GM18507 (cell line): ENCODE measurements around the gene SART3.

Experiments used
- DNase-seq: peaks from one replicate; pipeline ENCODE4 v3.0.0; 2011; ENCODE audit warnings: low read depth; ENCODE audit not compliant: insufficient read length; ENCODE audit errors: extremely low spot score
- FAIRE-seq: peaks from 2 replicates; lab custom pipeline; 2011; peaks lifted over from hg19 to GRCh38; lab: Jason Lieb, UNC

Gene SART3

DNA sequence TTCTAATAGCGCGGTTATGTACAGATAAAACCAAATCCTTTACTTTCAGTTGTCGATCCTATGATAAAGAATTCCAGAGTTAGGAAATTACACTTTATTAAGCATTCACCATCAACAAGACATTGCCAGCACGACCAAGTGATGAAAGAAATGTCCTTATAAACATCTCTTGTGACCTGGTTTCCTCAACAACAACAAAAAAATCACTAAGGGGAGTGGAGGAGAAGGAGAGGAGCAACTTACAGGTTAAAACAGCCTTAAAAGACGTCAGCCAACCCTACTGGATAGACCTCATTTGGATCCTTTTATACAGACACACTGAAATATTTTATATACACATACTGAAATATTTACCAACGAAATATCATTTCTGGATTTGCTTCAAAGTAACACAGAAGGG, 22.8 kb downstream of the SART3 start:
- no peak for DNase-seq
- no peak for FAIRE-seq

DNA sequence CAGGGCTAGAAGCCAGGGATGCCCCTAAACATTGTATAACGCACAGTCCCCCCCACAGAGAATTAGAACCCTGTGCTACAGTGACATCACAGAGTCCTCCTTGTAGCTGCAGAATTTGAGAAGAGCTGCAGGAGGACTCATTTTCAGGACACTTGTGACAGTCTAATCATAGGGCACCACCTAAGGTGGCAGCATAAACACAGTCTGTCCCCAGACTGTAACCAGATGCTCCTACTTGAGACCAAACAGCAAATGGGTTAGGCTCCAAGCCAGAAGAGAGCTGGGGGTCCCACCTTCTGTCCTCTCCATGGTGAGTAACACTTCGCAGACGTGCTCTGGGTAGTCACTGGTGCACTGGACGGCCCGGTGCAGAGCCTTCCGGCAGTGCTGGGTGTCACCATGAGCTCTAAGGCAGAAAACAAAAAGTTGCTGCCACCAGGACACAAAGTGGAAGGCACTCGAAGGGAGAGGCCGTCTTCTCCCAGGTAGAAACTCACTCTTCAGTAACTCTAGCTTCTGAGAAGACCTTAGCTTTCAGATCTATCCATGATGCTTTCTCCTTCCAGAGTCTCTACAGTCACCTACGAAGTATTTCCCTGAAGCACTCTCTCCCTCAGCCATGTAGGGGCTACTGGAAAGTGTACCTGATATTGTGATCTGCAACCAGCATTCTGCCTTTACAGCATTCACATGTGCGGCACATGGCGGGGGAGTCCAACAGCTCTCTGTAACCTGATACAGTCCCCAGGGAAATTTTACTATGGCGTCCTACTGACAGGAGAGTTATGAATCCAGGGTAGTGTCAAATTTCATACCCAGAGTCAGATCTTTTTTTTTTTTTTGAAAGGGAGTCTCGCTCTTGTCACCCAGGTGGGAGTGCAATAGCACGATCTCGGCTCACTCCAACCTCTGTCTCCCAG, 28.8 kb downstream of the SART3 start:
- DNase-seq: no peak
- no peak for FAIRE-seq

DNA sequence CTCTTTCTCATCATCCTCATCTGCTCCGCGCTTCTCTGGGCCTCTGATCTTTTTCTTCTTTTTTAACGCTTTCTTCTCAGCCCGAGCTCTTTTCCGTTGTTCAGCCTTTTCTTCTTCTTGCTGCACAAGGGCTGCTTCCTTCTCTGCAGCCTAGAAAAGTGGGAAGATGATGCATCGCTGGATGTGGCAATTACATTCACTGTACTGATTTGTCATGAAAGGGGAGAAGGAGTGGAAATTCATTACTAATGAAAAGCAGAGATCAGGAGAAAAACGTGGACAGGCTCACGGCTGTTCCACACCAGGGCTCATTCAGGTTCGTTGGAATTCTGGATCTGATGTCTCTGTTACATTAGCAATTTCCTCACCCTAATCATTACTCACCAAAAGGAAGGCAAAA, 30.8 kb downstream of the SART3 start:
- DNase-seq (no peak), FAIRE-seq (no peak)

DNA sequence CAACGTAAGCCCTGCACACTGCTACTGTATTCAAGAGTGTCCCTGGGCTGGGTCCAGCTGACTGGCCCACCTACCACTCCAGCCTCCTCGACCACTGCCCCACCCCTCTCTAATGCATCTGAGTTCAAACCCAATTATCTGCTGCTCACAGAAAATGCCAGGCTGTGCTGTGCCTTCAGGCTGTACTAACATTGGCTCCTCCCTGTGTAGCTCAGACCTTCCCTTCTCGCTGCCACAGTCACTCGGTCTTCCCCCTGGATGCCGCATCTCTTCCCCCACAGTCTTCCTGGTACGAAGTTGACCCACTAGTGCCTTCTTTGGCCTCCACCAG, 33.8 kb downstream of the SART3 start:
- FAIRE-seq (no peak), DNase-seq (no peak)

DNA sequence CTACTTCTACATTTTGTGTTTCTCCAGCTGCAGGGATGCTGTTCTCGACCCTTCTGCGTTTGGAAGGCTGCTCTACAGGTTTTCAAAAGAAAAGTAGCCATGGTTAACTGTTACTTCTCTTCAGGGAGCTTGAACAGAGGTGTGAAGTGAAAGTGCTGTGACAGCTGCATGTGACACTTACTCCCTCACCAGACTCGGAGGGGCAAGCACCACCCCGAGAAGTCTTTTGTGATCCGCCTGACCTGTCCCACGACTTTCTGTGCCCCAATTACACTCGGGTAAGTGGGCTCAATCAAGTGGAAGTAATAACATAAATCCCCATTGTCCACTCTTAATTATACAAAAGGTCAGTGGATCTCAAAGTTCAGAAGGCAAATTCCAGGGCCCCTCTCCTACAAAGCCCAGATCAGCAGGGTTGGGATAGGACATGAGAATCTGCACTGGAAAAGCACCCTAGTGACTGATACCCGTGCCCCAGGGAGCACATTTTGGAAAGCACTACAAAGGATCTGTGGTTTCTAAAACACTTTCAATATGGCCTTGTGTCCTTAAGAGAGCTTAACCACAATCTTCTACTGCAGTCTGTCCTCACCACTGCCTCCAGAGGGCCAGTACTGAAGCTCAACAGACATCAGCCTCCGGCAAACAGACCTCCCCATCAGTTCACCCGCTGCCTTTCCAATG, 34.3 kb downstream of the SART3 start:
- DNase-seq (no peak), FAIRE-seq (no peak)

DNA sequence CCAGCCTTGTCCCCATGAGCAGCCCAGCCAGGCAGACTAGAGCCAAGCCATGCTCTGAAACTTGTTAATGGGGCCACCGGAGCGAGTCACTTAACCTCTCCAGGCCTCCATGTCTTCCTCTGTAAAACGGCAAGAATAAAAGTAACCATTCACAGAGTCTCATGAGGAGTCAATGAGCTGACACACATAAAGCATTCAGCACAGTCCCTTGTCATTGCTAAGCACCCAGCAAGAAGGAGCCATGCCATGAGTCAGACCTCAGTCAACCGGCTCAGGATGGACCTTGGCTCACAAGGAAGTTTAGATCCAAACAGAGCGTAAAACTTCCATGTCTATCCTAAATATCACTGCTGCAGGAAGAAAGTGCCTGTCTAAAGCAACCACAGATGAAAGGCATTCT, 35.3 kb downstream of the SART3 start:
- FAIRE-seq (no peak), DNase-seq (no peak)

DNA sequence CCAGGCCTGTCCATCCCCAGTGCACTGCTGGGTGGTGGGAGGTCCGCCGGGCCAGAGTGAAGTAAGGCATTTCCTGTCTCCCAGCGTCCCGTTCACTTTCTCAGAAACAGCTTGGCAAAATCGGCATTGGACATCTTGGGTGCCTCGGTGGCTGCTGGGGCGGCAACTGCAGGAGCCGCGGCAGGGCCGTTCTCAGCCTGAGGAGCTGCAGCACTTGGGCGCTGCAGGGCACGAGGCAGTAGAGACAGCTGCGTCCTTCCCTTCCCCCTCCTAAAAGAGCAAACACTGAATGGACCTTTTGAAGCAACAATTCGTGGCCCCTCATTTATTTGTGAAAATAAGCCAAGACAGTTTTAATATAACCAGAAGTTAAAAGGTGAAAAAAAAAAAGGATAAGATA, 37.6 kb downstream of the SART3 start:
- no peak for DNase-seq
- FAIRE-seq: no peak

DNA sequence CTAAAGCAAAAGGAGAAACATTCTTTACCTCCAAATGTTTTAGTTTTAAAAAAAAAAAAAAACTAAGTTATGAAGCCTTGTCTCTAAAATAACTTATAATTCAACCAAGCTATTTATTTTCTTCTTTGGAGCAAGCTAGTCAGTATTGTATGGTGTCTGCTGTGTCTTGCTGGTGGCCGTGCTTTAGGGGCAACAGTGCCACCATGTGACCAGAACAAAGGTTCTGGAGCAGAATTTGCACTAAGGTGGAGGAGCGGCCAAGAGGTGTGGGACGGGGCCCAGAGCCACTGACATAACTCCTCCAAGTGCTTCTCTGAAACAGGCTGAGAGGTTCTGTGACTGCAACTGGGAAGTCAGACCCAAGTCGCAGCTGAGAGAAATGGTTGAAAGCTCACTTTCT, 41.4 kb downstream of the SART3 start:
- DNase-seq: no peak

DNA sequence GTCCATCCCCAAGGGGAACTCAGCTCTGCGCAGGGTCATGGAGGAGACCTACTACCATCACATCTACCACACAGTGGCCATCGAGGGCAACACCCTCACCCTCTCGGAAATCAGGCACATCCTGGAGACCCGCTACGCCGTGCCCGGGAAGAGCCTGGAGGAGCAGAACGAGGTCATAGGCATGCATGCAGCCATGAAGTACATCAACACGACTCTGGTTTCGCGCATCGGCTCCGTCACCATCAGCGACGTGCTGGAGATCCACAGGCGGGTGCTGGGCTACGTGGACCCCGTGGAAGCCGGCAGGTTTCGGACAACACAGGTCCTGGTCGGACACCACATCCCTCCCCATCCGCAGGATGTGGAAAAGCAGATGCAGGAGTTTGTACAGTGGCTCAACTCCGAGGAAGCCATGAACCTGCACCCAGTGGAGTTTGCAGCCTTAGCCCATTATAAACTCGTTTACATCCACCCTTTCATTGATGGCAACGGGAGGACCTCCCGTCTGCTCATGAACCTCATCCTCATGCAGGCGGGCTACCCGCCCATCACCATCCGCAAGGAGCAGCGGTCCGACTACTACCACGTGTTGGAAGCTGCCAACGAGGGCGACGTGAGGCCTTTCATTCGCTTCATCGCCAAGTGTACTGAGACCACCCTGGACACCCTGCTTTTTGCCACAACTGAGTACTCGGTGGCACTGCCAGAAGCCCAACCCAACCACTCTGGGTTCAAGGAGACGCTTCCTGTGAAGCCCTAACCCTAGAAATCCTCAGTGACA, 42.1 kb downstream of the SART3 start:
- FAIRE-seq (no peak), DNase-seq (no peak)

More for the DNA sequence above, 41.4 kb downstream of the SART3 start:
- FAIRE-seq: peak; percentile 18

DNA sequence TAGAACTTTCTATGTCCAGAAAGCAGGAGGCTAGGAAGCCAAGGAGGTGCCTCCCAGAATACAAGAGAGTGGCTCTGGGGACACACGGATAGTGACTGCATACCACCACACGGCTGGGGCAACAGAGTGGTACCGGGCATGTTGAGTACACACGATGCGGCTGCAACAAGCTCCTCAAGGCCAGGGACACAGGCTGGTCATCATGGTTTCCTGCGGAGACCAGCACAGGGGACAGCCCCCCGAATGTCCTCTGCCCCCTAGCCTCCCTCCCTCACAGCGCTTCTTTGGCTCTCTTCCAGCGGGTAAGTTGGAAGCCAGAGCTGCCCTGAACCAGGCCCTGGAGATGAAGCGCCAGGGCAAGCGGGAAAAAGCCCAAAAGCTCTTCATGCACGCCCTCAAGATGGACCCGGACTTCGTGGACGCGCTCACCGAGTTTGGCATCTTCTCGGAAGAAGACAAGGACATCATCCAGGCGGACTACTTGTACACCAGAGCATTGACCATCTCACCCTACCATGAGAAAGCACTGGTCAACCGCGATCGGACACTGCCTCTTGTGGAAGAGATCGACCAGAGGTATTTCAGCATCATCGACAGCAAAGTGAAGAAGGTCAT, 42.8 kb downstream of the SART3 start:
- FAIRE-seq: no peak
- no peak for DNase-seq

DNA sequence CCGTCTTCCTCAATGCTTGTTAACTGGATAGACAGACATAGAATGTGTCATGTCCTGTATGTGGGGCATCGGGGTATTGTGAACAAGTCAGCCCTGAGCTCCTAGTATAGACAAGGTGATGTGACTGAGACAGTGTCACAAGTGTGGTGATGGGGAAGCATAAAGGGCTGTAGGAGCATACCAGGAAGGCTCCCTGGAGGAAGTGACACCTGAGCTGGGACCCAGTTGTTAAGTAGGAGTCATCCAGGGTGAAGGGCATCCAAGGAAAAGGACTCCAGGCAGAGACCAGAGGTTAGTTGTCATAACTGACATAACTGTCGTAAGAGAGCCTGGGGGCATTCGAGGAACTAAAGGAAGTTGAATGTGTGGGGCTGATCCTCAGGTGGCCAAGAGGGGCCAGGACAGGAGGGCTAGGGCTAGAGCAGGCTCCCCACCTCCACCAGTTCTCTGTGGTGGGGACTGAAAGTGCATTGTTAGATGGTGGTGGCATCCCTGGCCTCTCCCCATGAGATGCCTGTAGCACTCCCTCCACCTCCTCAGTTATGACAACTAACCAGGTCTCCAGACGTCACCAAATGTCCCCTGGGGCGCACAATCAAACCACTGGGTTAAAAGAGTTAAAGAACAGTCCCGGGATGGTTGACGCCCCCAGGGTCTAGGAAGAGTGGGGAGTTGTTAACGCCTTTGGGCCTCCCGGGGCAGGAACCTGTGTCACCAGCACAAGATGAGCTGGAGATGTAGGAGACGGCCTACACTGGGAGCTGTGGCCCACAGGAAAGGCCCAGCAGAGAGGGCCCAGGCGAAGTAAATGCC, 43.5 kb downstream of the SART3 start:
- FAIRE-seq: no peak
- no peak for DNase-seq

DNA sequence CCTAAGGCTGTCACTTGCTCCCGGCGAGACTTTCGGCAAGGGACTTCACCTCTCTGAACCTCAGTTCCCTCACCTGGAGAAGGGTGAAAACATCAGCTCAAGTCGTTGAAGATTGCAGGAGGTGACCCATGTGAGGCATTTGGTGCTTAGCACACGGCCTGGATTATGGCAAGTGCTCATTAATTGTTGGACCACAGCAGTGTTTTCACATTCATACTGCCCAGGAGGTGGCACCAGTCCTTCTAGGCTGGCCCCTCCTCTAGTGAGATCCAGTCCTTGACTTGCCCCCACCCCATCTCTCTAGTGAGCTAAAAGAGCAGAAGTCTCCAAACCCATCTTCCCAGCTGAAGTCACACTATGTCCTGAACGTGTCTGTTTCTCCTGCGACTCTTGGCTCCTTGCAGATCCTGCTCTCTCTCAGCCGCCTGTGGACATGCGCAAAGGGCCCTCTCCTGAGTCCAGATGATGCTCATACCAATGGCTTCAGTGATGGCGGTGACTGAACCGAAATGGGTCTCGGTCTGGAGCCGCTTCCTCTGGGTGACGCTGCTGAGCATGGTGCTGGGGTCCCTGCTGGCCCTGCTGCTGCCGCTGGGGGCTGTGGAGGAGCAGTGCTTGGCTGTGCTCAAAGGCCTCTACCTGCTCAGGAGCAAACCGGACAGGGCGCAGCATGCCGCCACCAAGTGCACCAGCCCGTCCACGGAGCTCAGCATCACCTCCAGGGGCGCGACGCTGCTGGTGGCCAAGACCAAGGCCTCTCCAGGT, 44.3 kb downstream of the SART3 start:
- DNase-seq: no peak
- no peak for FAIRE-seq

DNA sequence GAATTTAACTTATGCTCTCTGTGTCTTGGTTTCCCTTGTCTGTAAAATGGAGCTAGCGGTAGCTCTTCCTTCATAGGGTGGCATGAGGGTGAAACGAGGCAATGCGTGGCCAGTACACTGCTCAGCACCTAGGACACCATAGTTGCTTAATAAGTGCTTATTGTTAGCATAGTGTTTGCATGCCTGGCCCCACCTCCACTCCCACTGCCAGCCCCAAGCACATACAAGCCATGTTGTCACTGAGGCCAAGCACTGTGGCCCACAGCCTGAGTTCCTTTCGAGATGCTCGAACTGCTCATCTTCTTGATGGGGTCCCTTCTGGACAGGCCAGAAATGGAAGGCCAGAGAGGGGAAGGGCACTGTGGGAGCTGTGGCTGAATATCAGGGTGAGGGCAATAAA, 45.1 kb downstream of the SART3 start:
- no peak for DNase-seq

DNA sequence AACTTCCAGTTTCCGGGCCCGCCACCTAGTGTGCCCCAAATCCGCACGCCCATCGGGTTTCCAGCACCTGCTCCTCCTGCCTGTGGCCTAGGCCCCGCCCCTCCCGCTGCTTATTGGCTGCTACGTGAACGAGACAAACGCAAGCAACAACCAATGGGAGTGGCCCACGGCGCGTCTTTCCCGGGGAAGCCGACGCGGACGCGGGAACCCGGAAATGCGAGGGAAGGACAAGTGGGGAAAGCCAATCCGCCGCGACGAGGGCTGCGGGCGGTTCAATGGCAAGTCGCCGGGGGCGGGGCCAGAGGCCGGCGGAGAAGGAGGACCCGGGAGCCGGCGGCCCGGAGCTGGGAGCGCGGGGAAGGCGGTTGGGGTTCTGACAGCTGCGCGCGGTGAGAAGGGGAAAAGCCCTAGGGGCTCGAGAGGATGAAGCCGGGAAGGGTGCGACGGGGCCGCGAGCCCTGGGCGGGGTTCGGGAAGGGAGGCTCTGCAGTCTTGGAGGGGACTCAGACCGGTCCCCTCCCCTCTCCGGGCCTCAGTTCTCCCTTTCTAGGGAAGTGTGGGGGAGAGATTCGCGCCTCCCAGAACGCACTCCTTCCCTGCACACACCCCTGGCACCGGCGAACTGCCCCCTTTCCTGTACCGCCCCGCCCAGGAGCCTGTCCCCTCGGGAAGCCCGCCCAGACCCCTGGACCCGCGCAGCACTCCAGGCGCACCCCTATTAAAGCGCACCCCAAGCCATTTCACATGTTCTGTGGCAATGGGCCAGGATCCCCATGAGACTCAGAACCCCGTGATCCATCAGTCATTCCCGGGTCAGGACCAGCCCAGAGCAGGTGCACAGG, 45.8 kb downstream of the SART3 start, which contains the start of gene FICD:
TSS of gene FICD (plus strand) at position 305 of the 842 bp plus-strand sequence. CDS start 1,696 bp downstream, outside the sequence.
- peak; percentile 93 for DNase-seq
- peak; percentile 98 for FAIRE-seq

More for the DNA sequence above, 45.1 kb downstream of the SART3 start:
- peak; percentile 39 for FAIRE-seq

DNA sequence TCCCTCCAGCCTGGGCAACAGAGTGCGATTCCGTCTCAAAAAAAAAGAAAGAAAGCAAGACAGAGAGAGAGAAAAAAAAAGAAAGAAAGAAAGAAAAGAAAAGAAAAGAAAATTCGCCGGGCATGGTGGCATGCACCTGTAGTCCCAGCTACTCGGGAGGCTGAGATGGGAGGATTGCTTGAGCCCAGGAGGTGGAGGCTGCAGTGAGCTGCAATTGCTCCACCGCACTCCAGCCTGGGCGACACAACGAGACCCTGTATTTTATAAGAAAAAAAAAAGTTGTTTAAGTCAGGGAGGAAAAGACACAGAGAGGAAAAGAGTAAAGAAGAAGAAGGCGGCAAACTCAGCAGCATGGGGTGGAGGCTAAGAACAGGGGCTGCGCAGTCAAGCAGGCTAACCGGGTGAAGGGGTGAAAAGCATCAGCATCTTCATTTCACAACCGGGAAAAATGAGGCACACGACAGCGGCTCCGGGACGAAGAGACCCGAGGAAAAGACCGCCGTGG, 46.5 kb downstream of the SART3 start:
- FAIRE-seq: no peak

DNA sequence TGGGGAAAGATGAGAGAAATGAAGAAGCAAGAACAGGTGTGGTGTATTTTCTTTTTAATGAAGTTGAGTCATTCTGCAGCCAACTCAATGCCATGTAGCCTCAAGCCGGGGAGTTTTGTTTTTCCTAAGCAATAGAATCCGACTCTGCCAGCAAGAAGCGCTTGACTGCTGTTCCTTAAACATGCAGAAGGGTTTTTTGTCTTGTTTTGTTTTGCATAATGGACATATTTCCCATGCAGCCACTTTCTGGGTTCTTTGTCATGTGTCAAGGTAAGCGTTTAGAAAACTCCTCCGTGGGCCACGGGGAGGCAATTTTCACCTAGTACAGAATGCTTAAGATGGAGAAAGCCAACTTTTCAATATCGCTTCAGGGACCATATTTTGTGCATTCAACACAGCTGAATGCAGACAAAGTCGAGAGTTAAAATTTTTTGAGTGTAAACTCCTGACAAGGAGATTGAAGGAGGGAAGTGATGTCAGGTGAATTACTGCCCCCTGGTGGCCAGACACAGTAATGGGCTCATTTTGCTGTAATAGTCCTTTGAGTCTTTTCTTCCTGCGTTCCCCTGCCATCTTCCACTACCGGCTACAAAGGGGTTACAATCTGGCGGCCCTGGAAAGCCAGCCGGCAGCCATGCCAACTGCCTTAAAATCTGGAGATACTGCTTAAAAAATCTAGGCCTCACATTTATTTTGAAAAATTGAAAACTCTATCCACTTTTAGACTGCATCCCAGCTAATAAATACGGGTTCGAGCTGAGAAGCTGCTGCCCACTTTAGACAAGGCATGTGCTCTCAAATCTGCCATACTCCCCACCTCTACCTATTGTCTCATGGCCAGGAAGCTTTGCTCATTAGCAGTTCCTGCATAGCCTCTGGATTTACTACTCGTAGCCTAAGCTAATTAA, 49.1 kb downstream of the SART3 start:
- FAIRE-seq: peak; percentile 86

More for the DNA sequence above, 46.5 kb downstream of the SART3 start:
- no peak for DNase-seq

More for the DNA sequence above, 49.1 kb downstream of the SART3 start:
- no peak for DNase-seq
